Thoracic aorta (tissue), 2 donors: ENCODE results near the gene GYS2. TPM values are rescaled to one million over a fixed set of nuclear protein-coding genes. Genes with fewer than 3 reads are reported as not detected.

Experiments
- ATAC-seq: fragments of 150-250 bp; one replicate; pipeline ENCODE4 v1.8.0; 2017; ENCODE audit warnings: low read depth; ENCODE audit not compliant: insufficient number of reproducible peaks, low FRiP score
- DNase-seq: peaks from one replicate; pipeline ENCODE4 v3.0.0-alpha.2; 2020; ENCODE audit warnings: low spot score
- H3K27ac ChIP-seq, 2 donors: fragments of 200-600 bp; sonication (generic); 1 replicate in 1 of 2; 2 replicates in 1 of 2; pipeline ENCODE4 v1.5.1; 2016; ENCODE audit warnings: mild to moderate bottlenecking in 2 of 2, moderate library complexity in 2 of 2
- H3K27me3 ChIP-seq: fragments of 200-600 bp; sonication (generic); replicated peaks from 2 replicates; pipeline ENCODE4 v1.6.0; 2016; ENCODE audit warnings: mild to moderate bottlenecking; ENCODE audit not compliant: insufficient read depth
- H3K36me3 ChIP-seq: fragments of 200-600 bp; sonication (generic); one replicate; pipeline ENCODE4 v1.5.1; 2016
- H3K4me1 ChIP-seq, 2 donors: fragments of 200-600 bp; sonication (generic); 1 replicate in 1 of 2; 2 replicates in 1 of 2; pipeline versions ENCODE4 v1.5.1 to v1.6.0; 2016; ENCODE audit warnings: low read depth in 2 of 2, mild to moderate bottlenecking in 1 of 2; ENCODE audit not compliant: control insufficient read depth in 1 of 2
- H3K4me3 ChIP-seq: fragments of 200-600 bp; sonication (generic); 2 replicates; pipeline ENCODE4 v1.5.1; 2016; ENCODE audit warnings: mild to moderate bottlenecking
- H3K9me3 ChIP-seq: fragments of 200-600 bp; sonication (generic); 2 replicates; pipeline ENCODE4 v1.5.1; 2016
- total RNA-seq, 2 donors: library from RNA; depleted of rRNA; stranded (reverse); fragments of >200 nt; gene quantifications; one replicate each; pipeline versions ENCODE4 v1.1.0 to v1.2.3, GENCODE V29; 2016
- TF ChIP-seq, protein P1 (sequence below): fragments of 200-600 bp; sonication (generic); IDR thresholded peaks from one replicate; pipeline ENCODE4 v1.5.1; 2019; ENCODE audit warnings: antibody characterized with exemption

GYS2 gene
- total RNA-seq, 2 donors from 2014 or later: not detected

DNA sequence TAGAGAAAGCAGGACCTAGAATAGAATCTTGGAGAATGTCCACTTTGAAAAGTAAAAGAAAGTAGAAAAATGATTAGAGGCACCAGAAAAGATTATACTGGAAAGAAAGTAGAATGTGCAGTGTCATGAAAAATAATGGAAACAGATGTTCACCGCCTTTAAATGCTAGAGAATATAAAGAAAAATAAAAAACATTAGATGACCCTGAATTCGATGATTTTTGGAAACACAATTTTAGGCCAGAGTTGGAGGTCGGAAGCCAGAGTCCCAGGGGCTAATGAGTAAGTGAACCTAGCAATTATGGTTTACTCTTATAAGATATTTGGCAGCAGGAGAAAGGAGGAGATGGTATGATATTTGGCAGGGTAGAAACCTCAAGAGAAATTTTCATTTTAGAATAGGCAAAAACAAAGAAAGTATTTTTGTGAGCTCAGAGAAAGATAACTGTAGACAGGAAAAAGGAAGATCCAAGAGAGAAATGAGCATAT, 37.7 kb downstream of the GYS2 start:
- Histone ChIP-seq H3K9me3 (no peaks in the 10 kb centered on the region), H3K27me3 (no peaks in the 10 kb centered on the region), H3K36me3 (no peaks in the 10 kb centered on the region), H3K4me3 (no peak overlapping the region), H3K27ac (no peak overlapping the region), H3K4me1 (no peaks in the 10 kb centered on the region)
- no peak for ATAC-seq
- DNase-seq: no peak
- TF ChIP-seq, protein P1, sequence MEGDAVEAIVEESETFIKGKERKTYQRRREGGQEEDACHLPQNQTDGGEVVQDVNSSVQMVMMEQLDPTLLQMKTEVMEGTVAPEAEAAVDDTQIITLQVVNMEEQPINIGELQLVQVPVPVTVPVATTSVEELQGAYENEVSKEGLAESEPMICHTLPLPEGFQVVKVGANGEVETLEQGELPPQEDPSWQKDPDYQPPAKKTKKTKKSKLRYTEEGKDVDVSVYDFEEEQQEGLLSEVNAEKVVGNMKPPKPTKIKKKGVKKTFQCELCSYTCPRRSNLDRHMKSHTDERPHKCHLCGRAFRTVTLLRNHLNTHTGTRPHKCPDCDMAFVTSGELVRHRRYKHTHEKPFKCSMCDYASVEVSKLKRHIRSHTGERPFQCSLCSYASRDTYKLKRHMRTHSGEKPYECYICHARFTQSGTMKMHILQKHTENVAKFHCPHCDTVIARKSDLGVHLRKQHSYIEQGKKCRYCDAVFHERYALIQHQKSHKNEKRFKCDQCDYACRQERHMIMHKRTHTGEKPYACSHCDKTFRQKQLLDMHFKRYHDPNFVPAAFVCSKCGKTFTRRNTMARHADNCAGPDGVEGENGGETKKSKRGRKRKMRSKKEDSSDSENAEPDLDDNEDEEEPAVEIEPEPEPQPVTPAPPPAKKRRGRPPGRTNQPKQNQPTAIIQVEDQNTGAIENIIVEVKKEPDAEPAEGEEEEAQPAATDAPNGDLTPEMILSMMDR: no peak

DNA sequence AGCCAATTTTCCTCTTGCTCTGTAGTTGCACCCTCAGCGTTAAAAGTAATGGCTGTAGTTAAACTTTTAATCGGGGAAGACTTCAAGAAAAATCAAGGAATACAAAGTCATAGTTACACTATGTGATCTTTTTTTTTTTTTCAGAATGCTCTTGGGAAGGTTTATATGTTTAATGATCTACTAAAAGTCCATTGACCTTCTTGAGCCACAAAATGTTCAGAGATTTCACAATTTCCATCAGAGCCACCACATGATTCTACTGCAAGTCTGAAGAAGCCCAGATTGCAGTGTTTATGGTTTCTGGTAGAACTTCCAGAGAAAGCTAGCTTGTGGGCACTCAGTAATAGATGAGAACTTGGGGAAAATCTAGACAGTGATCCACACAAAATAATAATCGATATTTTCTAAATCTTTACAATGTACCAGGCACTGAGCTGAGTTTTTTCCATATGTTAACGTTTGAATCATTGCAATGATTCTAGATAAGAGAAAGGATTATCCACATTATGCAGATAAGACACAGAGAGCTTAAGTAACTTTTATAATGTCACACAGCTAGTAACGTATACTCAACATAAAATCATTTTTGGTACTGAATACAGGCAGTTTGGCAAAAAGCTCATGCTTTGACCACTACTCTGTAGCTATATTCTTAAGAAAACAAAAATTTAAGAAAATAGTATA, 38.3 kb downstream of the GYS2 start:
- no peak overlapping the region for H3K4me3 ChIP-seq
- no peaks in the 10 kb centered on the region for H3K9me3 ChIP-seq
- no peaks in the 10 kb centered on the region for H3K27me3 ChIP-seq
- TF ChIP-seq, protein P1: no peak
- no peaks in the 10 kb centered on the region for H3K36me3 ChIP-seq
- no peaks in the 10 kb centered on the region for H3K4me1 ChIP-seq
- no peak for DNase-seq
- no peak for ATAC-seq
- H3K27ac ChIP-seq: no peak overlapping the region

DNA sequence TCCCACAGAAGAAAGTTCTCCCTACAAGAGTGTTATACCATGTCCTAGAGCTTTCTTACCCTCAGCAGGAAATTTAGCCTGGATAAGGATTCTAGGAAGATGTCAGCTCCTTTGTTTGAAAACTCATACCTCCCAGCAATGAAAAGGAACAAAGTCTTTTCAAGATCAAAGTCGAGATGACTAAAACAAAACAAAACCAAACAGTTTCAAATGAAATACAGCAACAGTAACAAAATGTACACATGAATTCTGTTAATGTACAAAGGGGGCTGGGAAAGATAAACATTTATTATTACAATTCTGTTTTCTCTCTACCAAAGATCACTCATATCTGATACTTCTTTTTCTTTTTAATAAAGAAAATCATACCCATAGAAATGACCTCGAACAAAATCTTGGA, 41.8 kb downstream of the GYS2 start:
- Histone ChIP-seq H3K36me3 (no peaks in the 10 kb centered on the region), H3K4me3 (no peak overlapping the region), H3K4me1 (no peaks in the 10 kb centered on the region), H3K9me3 (no peaks in the 10 kb centered on the region), H3K27ac (no peak overlapping the region), H3K27me3 (no peaks in the 10 kb centered on the region)
- DNase-seq (no peak), ATAC-seq (no peak)
- TF ChIP-seq, protein P1: no peak

DNA sequence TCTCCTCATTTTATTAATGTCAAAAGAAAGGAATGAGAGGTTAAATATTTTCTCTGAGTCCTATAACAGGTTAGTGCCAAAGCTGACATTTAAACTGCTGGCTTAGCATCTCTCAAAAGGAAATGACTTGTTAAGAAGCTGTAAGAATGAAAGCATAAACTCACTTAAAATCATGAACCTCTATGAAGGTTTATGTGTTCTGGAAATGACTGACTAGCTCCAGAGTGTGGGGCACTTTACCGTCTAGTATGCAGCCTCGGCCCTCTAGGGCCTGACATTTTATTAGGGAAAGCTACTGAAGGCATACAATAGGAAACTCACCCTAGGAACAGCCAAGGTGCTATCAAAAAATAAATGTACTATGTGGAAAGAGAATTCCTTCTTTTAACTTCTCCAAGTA, 43.5 kb downstream of the GYS2 start:
- ATAC-seq (no peak), DNase-seq (no peak)
- H3K4me3 ChIP-seq: no peak overlapping the region
- no peaks in the 10 kb centered on the region for H3K9me3 ChIP-seq
- TF ChIP-seq, protein P1: no peak
- no peaks in the 10 kb centered on the region for H3K27me3 ChIP-seq
- H3K4me1 ChIP-seq: no peaks in the 10 kb centered on the region
- H3K36me3 ChIP-seq: no peaks in the 10 kb centered on the region
- H3K27ac ChIP-seq: no peak overlapping the region

DNA sequence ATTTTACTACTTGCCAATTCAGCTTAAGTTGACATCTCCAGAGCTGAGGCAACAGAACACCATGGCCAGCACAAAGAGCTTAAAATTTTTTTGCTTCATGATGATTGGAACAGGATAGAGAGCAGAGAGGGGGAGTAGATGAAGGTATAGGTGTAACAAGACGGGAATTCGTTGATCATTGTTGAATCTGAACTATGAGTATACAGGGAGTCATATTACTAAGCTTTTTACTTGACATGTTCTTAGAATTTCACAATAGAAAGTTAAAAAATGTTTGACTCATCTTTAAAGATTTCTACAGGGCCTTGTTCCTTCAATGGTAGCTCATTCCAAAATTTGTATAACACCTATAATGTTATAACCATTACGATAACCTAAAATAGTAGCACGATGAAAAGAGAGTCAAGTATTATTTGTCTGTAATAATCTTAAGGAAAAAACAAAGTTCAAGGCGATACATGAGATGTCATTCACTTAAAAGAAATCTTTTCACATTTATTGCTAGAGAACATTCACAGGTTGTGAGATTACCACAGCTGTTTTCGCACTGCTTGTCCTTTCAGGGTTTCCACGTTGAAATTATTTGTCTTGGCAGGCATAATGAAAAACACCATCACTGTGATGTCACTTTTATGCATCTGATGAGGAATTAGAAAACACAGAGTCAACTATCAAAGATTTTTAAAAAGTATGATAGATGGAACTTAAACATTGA, 44.6 kb downstream of the GYS2 start:
- H3K4me1 ChIP-seq: no peaks in the 10 kb centered on the region
- no peak for ATAC-seq
- no peaks in the 10 kb centered on the region for H3K27me3 ChIP-seq
- TF ChIP-seq, protein P1: no peak
- no peak overlapping the region for H3K4me3 ChIP-seq
- no peaks in the 10 kb centered on the region for H3K9me3 ChIP-seq
- no peak for DNase-seq
- H3K36me3 ChIP-seq: no peaks in the 10 kb centered on the region
- H3K27ac ChIP-seq: no peak overlapping the region
